DMS153 treated with DMSO at 0.1 percent for 48 hours (cell line): Measurements from ENCODE around the gene PDE6A.
"Not testable (repeated sequence)": the region's sequence is repeated elsewhere in the genome, so short reads cannot be mapped to it uniquely, and the experiment has no call there.

Source experiments
- DNase-seq: peaks from one replicate; lab custom pipeline; 2025; ENCODE audit not compliant: unreplicated experiment; lab: John Stamatoyannopoulos, UW

The PDE6A gene

GRCh38 chr5:149869411-149869821, 75.2 kb downstream of the PDE6A start:
- no peak for DNase-seq

- no peak for DNase-seq
Measured at GRCh38 chr5:149865746-149866145, 78.8 kb downstream of the PDE6A start.

- no peak for DNase-seq
Measured at GRCh38 chr5:149863830-149864229, 80.8 kb downstream of the PDE6A start.

DNA sequence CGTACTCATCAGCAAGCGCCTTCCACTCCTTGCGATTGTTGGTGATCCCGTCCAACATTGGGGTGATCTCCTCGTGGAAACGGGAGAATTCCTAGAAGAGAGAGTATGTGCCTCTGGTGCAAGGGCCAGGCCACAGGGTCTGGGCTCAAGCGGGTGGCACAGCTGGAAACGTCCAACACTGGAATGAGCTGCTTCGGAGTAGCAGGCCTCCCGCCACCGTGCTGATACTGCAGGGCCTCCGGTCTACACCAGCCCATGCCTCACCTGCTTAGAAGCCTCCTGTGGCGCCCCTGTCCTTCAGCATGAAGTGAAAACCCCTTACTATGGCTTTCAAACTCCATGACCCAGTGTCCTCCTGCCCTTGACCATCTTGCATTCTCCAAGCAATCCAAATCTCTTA, 81.4 kb downstream of the PDE6A start:
- no peak for DNase-seq

DNA sequence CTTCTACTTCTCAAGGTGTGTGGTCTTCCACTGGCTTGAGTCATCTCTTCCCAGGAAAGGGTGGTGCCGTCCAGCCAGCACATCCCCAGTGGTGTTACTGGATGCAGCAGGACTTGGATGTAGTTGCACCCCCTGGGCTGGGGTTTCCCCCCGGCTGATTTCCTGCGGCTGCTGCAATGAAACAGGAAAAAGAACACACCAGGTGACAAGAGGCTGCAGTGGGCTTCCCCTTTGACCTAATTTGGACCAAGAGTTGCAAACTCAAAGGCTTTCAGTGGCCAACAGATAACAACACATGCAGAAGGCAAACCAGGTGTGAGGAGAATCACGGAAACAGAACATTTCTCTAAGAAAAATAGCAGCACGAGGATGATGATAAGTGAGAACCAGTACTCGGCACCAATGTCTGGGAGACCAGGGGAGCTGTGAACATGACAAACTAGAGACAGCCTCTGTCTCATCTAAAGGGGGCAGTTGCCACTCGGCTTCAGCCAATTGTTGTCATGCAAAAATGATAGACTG, 83.7 kb downstream of the PDE6A start:
- DNase-seq = no peak

DNA sequence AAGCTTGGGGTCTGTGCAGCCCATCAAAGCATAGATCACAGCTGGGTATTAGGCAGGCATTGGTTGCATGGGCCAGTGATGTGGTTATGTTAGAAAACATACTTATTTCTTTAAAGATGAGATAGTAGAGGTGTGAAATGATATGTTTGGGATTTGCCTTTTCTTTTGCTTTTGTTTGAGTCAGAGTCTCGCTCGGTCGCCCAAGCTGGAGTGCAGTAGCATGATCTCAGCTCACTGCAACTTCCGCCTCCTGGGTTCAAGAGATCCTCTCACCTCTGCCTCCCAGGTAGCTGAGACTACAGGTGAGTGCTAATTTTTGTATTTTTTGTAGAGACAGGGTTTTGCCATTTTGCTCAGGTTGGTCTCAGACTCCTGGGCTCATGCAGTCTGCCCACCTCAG, 84.8 kb downstream of the PDE6A start:
- no peak for DNase-seq

DNA sequence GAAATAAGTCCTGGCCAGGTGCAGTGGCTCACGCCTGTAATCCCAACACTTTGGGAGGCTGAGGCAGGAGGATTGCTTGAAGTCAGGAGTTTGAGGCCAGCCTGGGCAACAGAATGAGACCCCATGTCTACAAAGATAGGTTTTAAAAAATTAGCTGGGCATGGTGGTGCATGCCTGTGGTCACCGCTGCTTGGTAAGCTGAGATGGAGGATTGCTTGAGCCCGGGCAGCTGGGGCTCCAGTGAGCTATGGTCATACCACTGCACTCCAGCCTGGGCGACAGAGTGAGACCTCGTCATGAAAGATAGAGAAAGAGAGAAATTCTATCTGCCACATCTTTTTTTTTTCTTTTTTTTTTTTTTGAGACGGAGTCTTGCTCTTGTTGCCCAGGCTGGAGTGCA, 86.1 kb downstream of the PDE6A start:
- DNase-seq = not testable (repeated sequence)

GRCh38 chr5:149857499-149857898, 87.1 kb downstream of the PDE6A start:
- DNase-seq = peak; percentile 3

DNA sequence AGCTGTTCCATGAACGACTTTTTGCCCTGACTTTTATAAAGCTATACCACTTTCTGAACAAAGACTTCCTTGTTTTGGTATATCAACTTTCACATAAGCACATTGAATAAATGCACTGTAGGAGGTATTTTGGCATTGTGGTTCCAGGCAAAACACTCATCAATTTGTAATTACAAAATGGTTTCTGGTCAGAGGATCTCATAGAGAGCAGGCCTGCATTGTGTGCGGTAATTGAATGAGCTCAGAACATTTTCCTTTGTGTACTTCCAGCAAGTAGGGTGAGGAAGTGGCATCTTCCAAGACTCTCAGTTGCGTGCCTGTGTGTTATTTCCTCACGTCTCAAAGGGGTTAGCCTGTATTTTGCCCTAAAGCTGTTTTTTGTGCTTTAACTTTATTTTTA, 89.2 kb downstream of the PDE6A start:
- no peak for DNase-seq

GRCh38 chr5:149854866-149855265, 89.7 kb downstream of the PDE6A start:
- DNase-seq = no peak

- no peak for DNase-seq
Measured at GRCh38 chr5:149853701-149854100, 90.9 kb downstream of the PDE6A start.

- no peak for DNase-seq
Measured at GRCh38 chr5:149853331-149853648, 91.3 kb downstream of the PDE6A start.

DNA sequence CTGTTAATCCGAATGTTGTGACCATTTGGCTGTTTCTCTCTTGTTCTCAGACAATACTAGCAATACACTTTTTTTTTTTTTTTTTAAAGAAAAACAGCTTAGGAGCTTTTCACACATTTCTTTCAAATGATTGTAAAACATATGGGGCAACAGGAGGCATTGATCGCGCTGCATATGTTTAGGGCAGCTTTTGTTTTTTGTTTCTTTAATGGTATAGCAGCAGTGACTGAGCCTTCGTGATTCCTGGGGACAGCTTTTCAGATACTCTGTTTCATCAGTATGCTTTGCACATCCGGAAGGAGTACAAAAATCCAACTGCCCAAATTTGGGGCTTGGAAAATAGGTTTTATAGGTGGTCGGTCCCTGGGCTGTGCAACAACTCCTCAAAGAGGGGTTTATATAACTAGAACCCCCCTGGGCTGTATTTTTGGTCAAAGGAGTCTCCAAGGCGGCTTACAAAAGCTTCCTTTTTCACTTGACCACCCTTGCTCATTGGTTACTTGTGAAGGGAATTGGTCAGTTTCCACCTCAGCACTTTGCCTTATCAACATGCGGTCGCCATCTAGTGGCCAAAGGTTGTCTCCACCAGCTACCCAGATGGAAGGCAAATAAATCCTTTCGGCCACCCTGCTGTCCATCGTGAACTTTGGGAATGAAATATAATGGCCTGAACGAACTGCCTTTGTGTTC, 91.8 kb downstream of the PDE6A start:
- peak; percentile 26 for DNase-seq

GRCh38 chr5:149851211-149851610, 93.4 kb downstream of the PDE6A start:
- DNase-seq = no peak

DNA sequence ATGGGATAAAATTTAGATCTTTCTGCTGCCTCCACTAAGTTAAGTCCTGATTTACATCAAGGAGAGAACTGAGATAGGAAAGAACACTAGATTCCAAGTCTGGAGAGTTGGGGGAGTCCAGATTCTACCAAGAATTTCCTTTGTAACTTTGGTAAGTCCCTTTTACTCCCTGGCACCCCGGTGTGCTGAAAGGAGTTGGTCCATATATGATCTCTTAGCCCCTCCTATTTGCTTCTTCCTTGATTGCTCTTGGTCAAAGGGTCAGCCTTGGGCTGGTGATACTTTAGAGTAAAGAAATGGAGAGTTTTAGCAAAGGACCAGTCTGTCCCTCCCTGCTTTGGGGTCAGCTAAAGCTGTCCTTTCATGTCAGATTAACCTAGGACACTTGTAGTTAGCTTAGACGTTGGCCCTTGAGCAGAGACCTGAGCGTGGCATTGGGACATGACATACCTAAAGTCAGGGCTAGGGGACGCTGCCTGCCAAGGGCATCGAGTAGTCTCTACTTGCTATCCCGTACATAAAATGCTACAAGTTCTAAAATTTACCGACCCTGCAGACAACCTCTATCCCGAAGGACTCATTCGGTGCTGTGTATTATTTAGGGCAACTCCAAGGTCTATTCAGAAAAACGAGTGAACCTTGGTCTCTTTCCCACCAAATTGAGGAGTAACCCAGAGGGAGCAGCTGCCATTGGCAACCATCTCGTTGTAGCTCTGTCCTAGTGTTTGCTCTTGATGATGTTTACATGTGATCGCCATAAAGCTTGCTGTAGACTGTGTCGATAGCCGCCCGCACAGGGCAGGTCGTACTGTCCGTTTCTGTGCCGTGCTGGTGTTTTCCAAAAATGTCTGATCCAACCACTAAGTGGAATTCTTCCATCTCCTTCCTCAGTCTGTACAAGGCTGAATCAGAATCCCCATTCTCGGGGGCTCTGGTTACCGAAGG, 94.4 kb downstream of the PDE6A start:
- DNase-seq = no peak

- DNase-seq = no peak
Measured at GRCh38 chr5:149849280-149849965, 95.2 kb downstream of the PDE6A start.

- DNase-seq = no peak
Measured at GRCh38 chr5:149847611-149848010, 97.0 kb downstream of the PDE6A start.

DNA sequence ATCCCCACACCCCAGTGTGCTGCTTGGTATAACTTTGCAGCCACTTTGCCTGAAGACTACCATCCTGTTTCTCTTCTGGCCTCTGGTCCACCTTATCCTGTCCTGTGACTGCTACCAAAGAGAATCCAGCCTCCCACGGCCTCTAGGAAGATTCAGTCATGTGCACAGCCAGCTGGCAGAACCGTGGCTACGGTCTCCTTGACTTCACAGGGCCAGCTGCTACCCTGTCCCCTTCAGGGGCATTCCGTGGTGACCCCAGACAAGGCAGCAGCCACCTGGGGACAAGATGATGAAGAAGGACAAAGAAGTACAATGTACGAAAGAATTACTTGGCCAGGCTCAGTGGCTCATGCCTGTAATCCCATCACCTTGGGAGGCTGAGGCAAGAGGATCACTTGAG, 98.6 kb downstream of the PDE6A start:
- DNase-seq = no peak

GRCh38 chr5:149845601-149846000, 99.0 kb downstream of the PDE6A start:
- no peak for DNase-seq

DNA sequence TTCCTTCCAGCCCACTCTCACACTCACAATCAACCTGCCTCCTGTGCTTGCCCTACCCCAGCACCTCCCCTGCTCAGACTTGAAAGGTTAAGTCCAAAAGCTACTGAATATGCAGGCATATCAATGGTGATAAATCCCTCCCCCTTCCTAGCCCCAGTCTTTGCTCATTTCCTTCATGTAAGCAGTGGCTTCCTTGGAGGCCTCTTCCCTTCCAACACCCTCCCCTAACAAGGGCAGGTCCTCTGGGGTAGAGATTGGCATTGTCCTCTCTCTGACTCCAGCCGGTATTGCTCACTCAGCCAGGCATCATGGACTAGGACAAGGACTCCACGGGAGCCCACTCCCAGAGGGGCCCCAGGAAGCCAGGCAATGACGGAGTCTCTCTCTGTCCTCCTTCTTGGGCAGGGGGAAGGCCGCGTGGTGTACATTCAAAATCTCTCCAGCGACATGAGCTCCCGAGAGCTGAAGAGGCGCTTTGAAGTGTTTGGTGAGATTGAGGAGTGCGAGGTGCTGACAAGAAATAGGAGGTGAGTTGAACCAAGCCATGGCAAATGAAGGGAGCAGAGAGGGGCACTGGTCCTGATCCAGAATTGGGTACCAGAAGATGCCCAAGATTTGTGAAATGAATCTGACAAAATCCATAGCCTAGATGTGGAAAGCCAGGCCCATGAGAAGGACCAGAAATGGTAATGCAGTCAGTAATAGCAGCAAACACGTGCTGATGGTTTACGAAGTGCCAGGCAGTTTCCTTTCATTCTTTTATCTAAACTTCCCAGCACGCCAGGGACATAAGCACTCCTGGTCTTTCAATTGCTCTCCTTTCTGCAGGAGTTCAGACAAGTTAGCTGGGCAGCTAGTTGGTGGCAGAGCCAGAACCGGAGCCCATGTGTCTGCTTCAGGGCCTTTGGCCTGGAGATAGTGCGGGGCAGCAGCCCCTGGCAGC, 102.5 kb downstream of the PDE6A start:
- DNase-seq = no peak
